HG02852 (cell line): Measurements from ENCODE around the gene DIAPH3.

Experiments
- ATAC-seq: cut with Tn5 transposase; IDR thresholded peaks from one replicate; pipeline ENCODE4 v1.9.1; 2021; ENCODE audit warnings: mild to moderate bottlenecking, moderate library complexity; ENCODE audit not compliant: unreplicated experiment

DIAPH3 gene

GRCh38 chr13:59975807-59976435 is 187.8 kb downstream of the DIAPH3 start:
- ATAC-seq = no peak

- ATAC-seq = no peak
These were observed 192.9 kb downstream of the DIAPH3 start for GRCh38 chr13:59970847-59971246.

- no peak for ATAC-seq
These were observed 199.9 kb downstream of the DIAPH3 start for GRCh38 chr13:59963827-59964226.

GRCh38 chr13:59963383-59963782 is 200.3 kb downstream of the DIAPH3 start:
- ATAC-seq = no peak

GRCh38 chr13:59962343-59962742 is 201.4 kb downstream of the DIAPH3 start:
- no peak for ATAC-seq

GRCh38 chr13:59960683-59961082 is 203.0 kb downstream of the DIAPH3 start:
- no peak for ATAC-seq

GRCh38 chr13:59957438-59957837 is 206.3 kb downstream of the DIAPH3 start:
- no peak for ATAC-seq

- ATAC-seq = no peak
These were observed 209.1 kb downstream of the DIAPH3 start for GRCh38 chr13:59954601-59955000.

GRCh38 chr13:59951011-59951410 is 212.7 kb downstream of the DIAPH3 start:
- no peak for ATAC-seq

GRCh38 chr13:59950266-59950665 is 213.5 kb downstream of the DIAPH3 start:
- no peak for ATAC-seq

GRCh38 chr13:59948686-59949085 is 215.0 kb downstream of the DIAPH3 start:
- ATAC-seq = no peak

GRCh38 chr13:59946944-59947343 is 216.8 kb downstream of the DIAPH3 start:
- ATAC-seq = no peak

GRCh38 chr13:59931621-59932020 is 232.1 kb downstream of the DIAPH3 start:
- no peak for ATAC-seq

- ATAC-seq = no peak
These were observed 239.5 kb downstream of the DIAPH3 start for GRCh38 chr13:59924256-59924655.

- ATAC-seq = no peak
These were observed 248.5 kb downstream of the DIAPH3 start for GRCh38 chr13:59915252-59915651.

GRCh38 chr13:59914556-59914955 is 249.2 kb downstream of the DIAPH3 start:
- ATAC-seq = no peak

- ATAC-seq = no peak
These were observed 257.2 kb downstream of the DIAPH3 start for GRCh38 chr13:59906413-59907049.

- no peak for ATAC-seq
These were observed 262.5 kb downstream of the DIAPH3 start for GRCh38 chr13:59901191-59901590.

- no peak for ATAC-seq
These were observed 265.7 kb downstream of the DIAPH3 start for GRCh38 chr13:59898066-59898465.

- ATAC-seq = no peak
These were observed 270.5 kb downstream of the DIAPH3 start for GRCh38 chr13:59893266-59893665.

- no peak for ATAC-seq
These were observed 272.7 kb downstream of the DIAPH3 start for GRCh38 chr13:59891053-59891452.

GRCh38 chr13:59890054-59890453 is 273.7 kb downstream of the DIAPH3 start:
- no peak for ATAC-seq

GRCh38 chr13:59888408-59888807 is 275.3 kb downstream of the DIAPH3 start:
- no peak for ATAC-seq
